K562 (cell line): ENCODE results near the gene PPP6R3. TPM values are rescaled to one million over a fixed set of nuclear protein-coding genes. Genes with fewer than 3 reads are reported as not detected.

ENCODE experiments used
- ATAC-seq: fragments of 200-7000 bp; cut with Tn5 transposase; 3 replicates; pipeline ENCODE4 v1.9.1; 2020; ENCODE audit warnings: moderate library complexity
- BruUV-seq: library from RNA; stranded (reverse); fragments of 400-500 nt; replicated peaks from 2 replicates; lab custom pipeline; 2021; lab: Mats Ljungman, UMichigan
- CTCF ChIA-PET: fragments of 300-600 bp; formaldehyde crosslinking; extraction: SDS; loops from one replicate; lab custom pipeline; 2021; ENCODE audit warnings: low intra/inter-chr PET ratio; lab: Yijun Ruan, JAX
- POLR2A ChIA-PET: fragments of 300-600, 350-650 bp; sonication (Branson Sonifier 250); formaldehyde crosslinking; extraction: SDS; loops from one replicate; lab custom pipeline; 2021; ENCODE audit warnings: antibody characterized with exemption, inconsistent platforms; lab: Yijun Ruan, JAX
- DNase-seq, 4 experiments: peaks; one replicate each; pipeline versions ENCODE4 v3.0.0 to v3.0.0-alpha.2; 2011 to 2018; ENCODE audit warnings: low spot score in 3 of 4, mixed read lengths in 3 of 4; ENCODE audit errors: extremely low read depth in 1 of 4
- FAIRE-seq: peaks from 2 replicates; lab custom pipeline; 2011; peaks lifted over from hg19 to GRCh38; lab: Jason Lieb, UNC
- H2AFZ ChIP-seq: 2 replicates; pipeline ENCODE4 v1.6.0; 2011; ENCODE audit warnings: low read depth, low read length, control low read depth, inconsistent platforms
- H3K27ac ChIP-seq: fragments of 200-600 bp; 3 replicates; pipeline ENCODE4 v1.8.0; 2011; ENCODE audit warnings: low read depth, mild to moderate bottlenecking, control low read depth, inconsistent platforms, low read length, moderate library complexity, mixed read lengths; ENCODE audit errors: extremely low read depth
- H3K27me3 ChIP-seq, 2 experiments: fragments of 300-600 bp in 1 of 2; 2 replicates in 1 of 2; 3 replicates in 1 of 2; pipeline versions ENCODE4 v1.6.0 to v1.8.0; 2011; ENCODE audit warnings: inconsistent platforms in 2 of 2, low read length in 2 of 2, mild to moderate bottlenecking in 1 of 2, mixed read lengths in 1 of 2, moderate library complexity in 1 of 2; ENCODE audit not compliant: control insufficient read depth in 2 of 2, insufficient read depth in 2 of 2
- H3K36me3 ChIP-seq: fragments of 300-600 bp; 3 replicates; pipeline ENCODE4 v1.8.0; 2011; ENCODE audit warnings: mild to moderate bottlenecking, low read length, inconsistent platforms; ENCODE audit not compliant: control insufficient read depth, insufficient read depth
- H3K4me1 ChIP-seq, 2 experiments: fragments of 200-600 bp in 1 of 2; replicated peaks in 1 of 2; 2 replicates in 1 of 2; 3 replicates in 1 of 2; pipeline versions ENCODE4 v1.5.1 to v1.8.0; 2011; ENCODE audit warnings: inconsistent platforms in 2 of 2, low read length in 2 of 2, mild to moderate bottlenecking in 1 of 2, mixed read lengths in 1 of 2, moderate library complexity in 1 of 2; ENCODE audit not compliant: control insufficient read depth in 2 of 2, insufficient read depth in 2 of 2
- H3K4me2 ChIP-seq: 2 replicates; pipeline ENCODE4 v1.6.1; 2011; ENCODE audit warnings: low read length, control low read depth, inconsistent platforms, mixed read lengths; ENCODE audit not compliant: insufficient read depth
- H3K4me3 ChIP-seq: fragments of 200-600 bp; sonication (generic), shearing (Covaris generic); 2 replicates; pipeline ENCODE4 v1.5.1; 2016; ENCODE audit warnings: control low read depth, inconsistent platforms
- H3K79me2 ChIP-seq: fragments of 200-600 bp; 3 replicates; pipeline ENCODE4 v1.8.0; 2011; ENCODE audit warnings: low read length, inconsistent platforms; ENCODE audit not compliant: control insufficient read depth, insufficient read depth
- H3K9ac ChIP-seq, 2 experiments: 2 replicates each; pipeline versions ENCODE4 v1.6.0 to v1.6.1; 2011; ENCODE audit warnings: low read depth in 2 of 2, low read length in 2 of 2, control low read depth in 1 of 2, inconsistent platforms in 1 of 2, mild to moderate bottlenecking in 1 of 2, mixed read lengths in 1 of 2; ENCODE audit not compliant: insufficient read depth in 1 of 2
- H3K9me1 ChIP-seq: one replicate; pipeline ENCODE4 v1.6.0; 2011; ENCODE audit warnings: inconsistent platforms, mild to moderate bottlenecking, low read length, moderate library complexity; ENCODE audit not compliant: control insufficient read depth, insufficient read depth
- H3K9me3 ChIP-seq: replicated peaks from 2 replicates; pipeline ENCODE4 v1.5.1; 2011; ENCODE audit warnings: low read depth, low read length, inconsistent platforms; ENCODE audit not compliant: control insufficient read depth, insufficient read depth
- H4K20me1 ChIP-seq: replicated peaks from 2 replicates; pipeline ENCODE4 v1.6.1; 2011; ENCODE audit warnings: low read length, inconsistent platforms, mixed read lengths; ENCODE audit not compliant: control insufficient read depth, insufficient read depth
- STAT5B ChIP-seq: fragments of 250-450 bp; sonication (Bioruptor Pico); IDR thresholded peaks from 2 replicates; pipeline ENCODE4 v1.8.0; 2021; ENCODE audit warnings: mild to moderate bottlenecking, inconsistent platforms
- WGBS: fragments of 100-300 bp; shearing (Covaris generic); methylation state at CpG from one replicate; pipeline ENCODE4 v1.1.6; 2016; ENCODE audit warnings: low coverage, mixed read lengths; ENCODE audit not compliant: insufficient coverage; ENCODE audit errors: missing lambda C conversion rate; 5-methylcytosine and 5-hydroxymethylcytosine counted together
- in situ Hi-C: fragments of 300-500 bp; cut with MboI; formaldehyde crosslinking; loops from 4 replicates; pipeline ENCODE4 v1.15.0; 2018; ENCODE audit warnings: inconsistent platforms, mixed read lengths
- intact Hi-C: fragments of 100-400 bp; cut with micrococcal nuclease; formaldehyde crosslinking; loops from 2 replicates; pipeline ENCODE4 v1.14.2; 2022
- polyA plus RNA-seq, 8 experiments: library from polyadenylated mRNA; depleted of rRNA in 4 of 8; stranded (reverse) in 5 of 8; unstranded in 3 of 8; fragments of >200 nt; fragmentation: Nextera tagmentation in 2 of 8; fragmentation: Illumina TruSeq in 1 of 8; extraction: Ambion mirVana in 2 of 8; extraction: Trizol in 1 of 8; gene quantifications; 2 replicates each; pipeline versions ENCODE4 v1.2.1 to v1.2.3, GENCODE V29; 2011 to 2014; ENCODE audit warnings: inconsistent platforms in 1 of 8, missing spikeins in 1 of 8
- total RNA-seq, 7 experiments: library from RNA; depleted of rRNA in 6 of 7; stranded (reverse); fragments of >200 nt in 6 of 7; fragmentation: Illumina TruSeq in 2 of 7; extraction: Trizol in 2 of 7; gene quantifications; 2 replicates each; pipeline versions ENCODE4 v1.2.1 to v1.2.3, GENCODE V29; 2011 to 2021; ENCODE audit warnings: low replicate concordance in 1 of 7
- TF ChIP-seq, protein P1 (sequence below): fragments of 450-650 bp; IDR thresholded peaks from 2 replicates; pipeline ENCODE4 v1.6.1; 2016; ENCODE audit warnings: antibody characterized with exemption
- TF ChIP-seq, protein P2 (sequence below): fragments of 250-450 bp; sonication (Bioruptor Pico); IDR thresholded peaks from 2 replicates; pipeline ENCODE4 v1.8.0; 2022; ENCODE audit warnings: inconsistent platforms
- TF ChIP-seq, protein P3 (sequence below): fragments of 250-450 bp; sonication (Bioruptor Pico); IDR thresholded peaks from 2 replicates; pipeline ENCODE4 v1.6.1; 2021; ENCODE audit warnings: mild to moderate bottlenecking

The PPP6R3 gene
- total and polyA plus RNA-seq, 9 of the 15 experiments (the other 6 are each of a cell fraction or from before 2014, with no cell fraction given) = 20.3 to 117 (median 80.6) TPM

DNA sequence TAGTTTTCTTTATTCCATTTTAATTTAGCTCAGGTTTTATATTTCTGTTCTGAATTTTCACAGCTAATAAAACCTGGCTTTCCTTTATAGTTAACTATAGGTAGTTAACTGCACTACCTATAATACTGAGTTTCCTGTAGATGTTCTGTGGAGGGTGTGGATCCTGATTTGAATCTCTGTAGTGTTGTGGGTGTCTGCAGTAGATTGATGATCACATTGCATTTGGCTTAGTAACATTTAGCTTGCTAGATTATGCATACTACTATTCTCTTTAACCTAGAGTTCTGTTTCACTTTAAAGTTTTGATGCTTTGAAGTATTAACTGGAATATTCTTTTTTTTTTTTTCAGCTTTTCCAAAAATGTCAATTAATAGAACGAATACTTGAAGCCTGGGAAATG is 110.1 kb downstream of the PPP6R3 start:
- FAIRE-seq (no peak), DNase-seq (no peak), ATAC-seq (no peak)
- CTCF ChIA-PET = no interaction called here
- intact Hi-C loops (no loop called here), in situ Hi-C loops (no loop called here)
- Histone ChIP-seq H3K9me3 (no peaks in the 10 kb centered on the region), H3K4me2 (no peak overlapping the region)
- TF ChIP-seq, protein P1, sequence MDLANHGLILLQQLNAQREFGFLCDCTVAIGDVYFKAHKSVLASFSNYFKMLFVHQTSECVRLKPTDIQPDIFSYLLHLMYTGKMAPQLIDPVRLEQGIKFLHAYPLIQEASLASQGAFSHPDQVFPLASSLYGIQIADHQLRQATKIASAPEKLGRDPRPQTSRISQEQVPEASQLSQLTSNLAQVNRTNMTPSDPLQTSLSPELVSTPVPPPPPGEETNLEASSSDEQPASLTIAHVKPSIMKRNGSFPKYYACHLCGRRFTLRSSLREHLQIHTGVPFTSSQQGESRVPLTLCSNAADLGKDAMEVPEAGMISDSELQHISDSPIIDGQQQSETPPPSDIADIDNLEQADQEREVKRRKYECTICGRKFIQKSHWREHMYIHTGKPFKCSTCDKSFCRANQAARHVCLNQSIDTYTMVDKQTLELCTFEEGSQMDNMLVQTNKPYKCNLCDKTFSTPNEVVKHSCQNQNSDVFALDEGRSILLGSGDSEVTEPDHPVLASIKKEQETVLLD = no peak
- TF ChIP-seq, protein P2, sequence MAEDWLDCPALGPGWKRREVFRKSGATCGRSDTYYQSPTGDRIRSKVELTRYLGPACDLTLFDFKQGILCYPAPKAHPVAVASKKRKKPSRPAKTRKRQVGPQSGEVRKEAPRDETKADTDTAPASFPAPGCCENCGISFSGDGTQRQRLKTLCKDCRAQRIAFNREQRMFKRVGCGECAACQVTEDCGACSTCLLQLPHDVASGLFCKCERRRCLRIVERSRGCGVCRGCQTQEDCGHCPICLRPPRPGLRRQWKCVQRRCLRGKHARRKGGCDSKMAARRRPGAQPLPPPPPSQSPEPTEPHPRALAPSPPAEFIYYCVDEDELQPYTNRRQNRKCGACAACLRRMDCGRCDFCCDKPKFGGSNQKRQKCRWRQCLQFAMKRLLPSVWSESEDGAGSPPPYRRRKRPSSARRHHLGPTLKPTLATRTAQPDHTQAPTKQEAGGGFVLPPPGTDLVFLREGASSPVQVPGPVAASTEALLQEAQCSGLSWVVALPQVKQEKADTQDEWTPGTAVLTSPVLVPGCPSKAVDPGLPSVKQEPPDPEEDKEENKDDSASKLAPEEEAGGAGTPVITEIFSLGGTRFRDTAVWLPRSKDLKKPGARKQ (CRISPR knock-in tag) = no peak
- TF ChIP-seq STAT5B = no peak
- TF ChIP-seq, protein P3, sequence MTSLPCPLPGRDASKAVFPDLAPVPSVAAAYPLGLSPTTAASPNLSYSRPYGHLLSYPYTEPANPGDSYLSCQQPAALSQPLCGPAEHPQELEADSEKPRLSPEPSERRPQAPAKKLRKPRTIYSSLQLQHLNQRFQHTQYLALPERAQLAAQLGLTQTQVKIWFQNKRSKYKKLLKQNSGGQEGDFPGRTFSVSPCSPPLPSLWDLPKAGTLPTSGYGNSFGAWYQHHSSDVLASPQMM (CRISPR knock-in tag) = no peak
- TF ChIP-seq, all 486 proteins: peak for 0
- Histone ChIP-seq H3K79me2 (no peaks in the 10 kb centered on the region), H3K27ac (no peak overlapping the region), H2AFZ (no peak overlapping the region), H3K9ac (no peak overlapping the region), H3K4me1 (peaks cover 0 to 4% of the 10 kb centered on the region in 2 experiments; a peak in 2 of 5 replicates), H4K20me1 (no peaks in the 10 kb centered on the region), H3K36me3 (peaks cover 90% of the 10 kb centered on the region), H3K27me3 (no peaks in the 10 kb centered on the region), H3K4me3 (no peak overlapping the region), H3K9me1 (no peaks in the 10 kb centered on the region)
- 88% methylated on average over 1 of the region's 1 CpG for WGBS
- POLR2A ChIA-PET = no interaction called here
- no TSS peak for BruUV-seq
